Sciatic nerve (tissue), 2 donors: ENCODE results near the gene PPFIBP2. TPM values are rescaled to one million over a fixed set of nuclear protein-coding genes. Genes with fewer than 3 reads are reported as not detected.
"Not testable (repeated sequence)": the region's sequence is repeated elsewhere in the genome, so short reads cannot be mapped to it uniquely, and the experiment has no call there.

ENCODE experiments used
- ATAC-seq: fragments of 200-7000 bp; cut with Tn5 transposase; one replicate; pipeline ENCODE4 v1.9.1; 2020; ENCODE audit warnings: mild to moderate bottlenecking, moderate library complexity
- DNase-seq: peaks from one replicate; pipeline ENCODE4 v3.0.0-alpha.2; 2020; ENCODE audit warnings: low spot score
- intact Hi-C: fragments of 100-400 bp; cut with DNase I; formaldehyde crosslinking; loops from one replicate; pipeline ENCODE4 v1.14.2; 2022
- total RNA-seq: library from RNA; stranded (reverse); fragmentation: NEBNext Ultra II Directional; extraction: Animal tissue kit (Norgen Biotek cat#: 25700); gene quantifications from one replicate; pipeline ENCODE4 v1.2.1, GENCODE V29; 2021
- donor health status: DM: no; HTN: no; CAD: no.
- donor health status: DM: no; HTN: no; CAD: no.

PPFIBP2 gene
- total RNA-seq, 1 donor from 2014 or later, result 52.3 TPM

DNA sequence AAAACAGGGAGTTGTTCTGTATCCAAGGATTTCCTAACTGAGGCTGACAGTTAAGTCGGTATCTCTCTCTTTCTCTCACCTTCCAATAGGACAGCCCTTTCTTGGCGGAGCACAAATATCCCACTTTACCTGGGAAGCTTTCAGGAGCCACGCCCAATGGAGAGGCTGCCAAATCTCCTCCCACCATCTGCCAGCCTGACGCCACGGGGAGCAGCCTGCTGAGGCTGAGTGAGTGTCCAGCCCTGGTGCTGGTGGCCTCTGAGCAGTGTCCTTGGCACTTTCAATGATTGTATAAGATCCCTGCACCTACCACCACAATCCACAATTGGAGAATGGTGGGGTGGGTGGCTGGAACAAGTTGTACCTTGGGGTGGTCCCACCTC lies 125.8 kb downstream of the PPFIBP2 start:
- ATAC-seq (no peak), DNase-seq (no peak)
- intact Hi-C loops, result no loop called here

DNA sequence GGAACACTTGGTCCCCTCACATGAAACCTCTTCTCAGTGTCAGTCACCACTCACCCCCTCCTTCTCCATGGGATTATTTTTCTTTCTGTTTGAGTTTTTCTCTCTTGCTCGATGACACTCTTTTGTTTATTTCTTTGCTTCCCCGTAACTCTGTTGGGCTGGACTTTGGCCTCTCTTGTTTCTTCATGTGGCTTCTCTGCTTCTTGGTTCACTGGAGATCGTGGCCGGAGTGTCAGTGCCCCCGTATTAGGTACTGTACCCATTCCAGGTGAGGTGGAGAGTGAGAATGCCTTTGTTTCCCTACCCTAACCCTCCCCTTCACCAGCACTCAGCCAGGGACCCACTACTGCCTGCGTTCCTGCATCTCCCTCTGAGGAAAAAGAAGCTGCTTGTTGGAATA lies 127.0 kb downstream of the PPFIBP2 start:
- DNase-seq (no peak), ATAC-seq (no peak)
- intact Hi-C loops, result no loop called here

DNA sequence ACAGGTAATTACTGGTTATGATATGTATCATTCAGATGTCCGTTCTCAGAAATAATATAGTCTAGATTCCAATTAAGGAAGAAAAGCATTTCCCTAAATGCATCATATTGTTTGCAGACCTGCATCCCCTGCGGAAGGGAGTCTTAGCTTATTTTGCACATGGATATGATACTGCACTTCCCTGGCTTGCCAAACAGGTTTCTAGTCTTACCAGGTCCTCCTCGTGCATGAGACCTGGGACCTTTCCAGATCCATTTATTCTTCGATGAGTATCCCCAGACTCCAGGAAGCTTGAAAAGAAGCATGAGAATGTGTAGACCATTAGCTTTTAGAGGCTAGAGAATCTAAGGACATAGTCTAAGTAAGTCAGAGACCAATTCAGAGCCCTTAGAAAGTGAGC lies 128.9 kb downstream of the PPFIBP2 start:
- no peak for ATAC-seq
- no peak for DNase-seq
- intact Hi-C loops, result no loop called here

DNA sequence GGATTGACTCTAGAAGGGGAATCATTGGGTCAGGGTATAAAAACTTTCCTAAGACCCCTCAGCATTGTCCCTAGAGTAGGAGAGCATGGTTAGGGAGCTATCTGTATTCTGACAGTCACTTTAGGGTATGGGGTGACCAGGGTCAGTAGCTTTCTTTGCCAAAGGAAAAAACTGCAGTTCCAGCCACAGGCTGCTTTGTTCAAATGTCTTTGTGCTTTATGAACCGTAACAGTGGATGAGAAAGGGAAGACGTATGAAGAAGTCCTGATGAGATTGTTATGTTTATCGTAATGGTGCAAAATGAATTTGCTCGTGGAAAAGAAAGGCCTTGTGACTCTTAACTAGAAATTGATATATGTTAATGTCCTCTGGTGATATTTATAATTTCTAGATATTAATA lies 129.5 kb downstream of the PPFIBP2 start:
- intact Hi-C loops, result no loop called here
- no peak for ATAC-seq
- DNase-seq, result no peak

DNA sequence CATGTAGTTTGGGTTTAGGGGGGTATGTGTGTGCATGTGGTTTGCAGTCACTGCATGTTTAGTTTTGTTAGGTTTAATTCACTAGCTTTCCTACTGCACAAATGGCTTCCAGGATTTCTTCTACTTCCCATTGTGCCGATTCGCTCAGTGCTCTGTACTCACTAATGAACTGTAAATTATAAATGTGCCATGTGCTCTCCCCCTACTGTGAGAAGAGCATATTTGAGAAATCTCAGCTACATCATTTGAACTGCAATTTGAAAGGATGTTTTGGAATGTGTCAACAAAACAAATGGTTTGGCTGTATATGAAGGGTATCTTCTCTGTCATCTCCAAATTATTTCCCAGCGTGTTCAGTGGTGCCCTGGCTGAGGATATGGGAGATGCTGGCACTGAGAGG lies 131.4 kb downstream of the PPFIBP2 start:
- no peak for DNase-seq
- no peak for ATAC-seq
- intact Hi-C loops, result no loop called here

DNA sequence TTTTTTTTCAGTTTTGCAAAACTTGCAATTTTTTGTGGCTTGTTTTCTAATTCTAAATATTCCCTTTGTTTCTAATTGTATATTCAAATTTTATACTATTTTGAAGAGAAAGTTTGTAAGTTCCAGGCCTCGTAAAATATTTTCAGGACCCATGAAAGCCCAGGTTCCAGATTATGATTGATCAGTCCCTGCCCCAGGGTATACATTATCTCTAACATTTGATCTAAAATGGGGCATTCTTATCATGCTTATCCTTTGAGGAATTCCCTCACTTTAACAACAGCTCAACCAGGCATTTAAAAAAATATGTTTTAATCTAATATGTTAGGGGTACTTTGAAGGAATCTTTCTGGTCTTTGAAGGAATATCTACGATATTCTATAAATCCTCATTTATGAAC lies 133.1 kb downstream of the PPFIBP2 start:
- intact Hi-C loops, result no loop called here
- DNase-seq, result no peak
- ATAC-seq, result no peak

DNA sequence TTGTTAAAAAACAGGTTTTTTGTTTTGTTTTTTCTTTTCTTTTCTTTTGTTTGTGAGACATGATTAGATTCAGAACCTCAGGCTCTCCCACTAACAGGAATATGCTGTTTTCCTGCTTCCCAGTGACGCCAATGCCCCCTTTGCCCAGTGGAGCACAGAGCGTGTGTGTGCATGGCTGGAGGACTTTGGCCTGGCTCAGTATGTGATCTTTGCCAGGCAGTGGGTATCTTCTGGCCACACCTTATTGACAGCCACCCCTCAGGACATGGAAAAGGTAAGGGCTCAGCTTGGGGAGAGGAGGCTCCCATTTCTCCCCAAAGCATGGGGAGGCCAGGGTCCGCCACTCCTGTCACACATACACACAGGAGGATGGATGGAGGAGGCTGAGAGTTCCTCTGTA lies 134.5 kb downstream of the PPFIBP2 start:
- ATAC-seq, result no peak
- intact Hi-C loops, result no loop called here

DNA sequence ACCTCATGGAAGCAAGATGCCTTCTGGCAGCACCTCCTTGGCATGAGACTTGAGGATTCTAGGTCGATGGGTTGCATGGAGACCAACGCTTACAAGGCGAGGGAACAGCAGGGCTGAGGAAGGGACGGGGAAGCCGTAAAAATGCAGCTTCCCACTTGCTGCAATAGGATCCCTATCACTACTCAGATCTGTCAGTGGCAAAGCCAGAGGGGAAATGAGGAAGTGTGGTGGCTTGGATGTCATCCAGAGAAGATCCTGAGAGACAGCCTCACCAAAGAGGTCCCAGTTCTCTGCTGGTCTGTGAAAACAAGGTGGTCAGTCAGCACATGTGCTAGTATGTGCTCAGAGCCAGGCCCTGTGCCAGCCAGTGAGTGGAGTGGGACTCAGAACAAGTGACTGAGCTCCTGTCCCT lies 137.3 kb downstream of the PPFIBP2 start:
- DNase-seq (no peak), ATAC-seq (peak; percentile 48)
- intact Hi-C loops, result no loop called here

More for the DNA sequence above, 134.5 kb downstream of the PPFIBP2 start:
- no peak for DNase-seq

DNA sequence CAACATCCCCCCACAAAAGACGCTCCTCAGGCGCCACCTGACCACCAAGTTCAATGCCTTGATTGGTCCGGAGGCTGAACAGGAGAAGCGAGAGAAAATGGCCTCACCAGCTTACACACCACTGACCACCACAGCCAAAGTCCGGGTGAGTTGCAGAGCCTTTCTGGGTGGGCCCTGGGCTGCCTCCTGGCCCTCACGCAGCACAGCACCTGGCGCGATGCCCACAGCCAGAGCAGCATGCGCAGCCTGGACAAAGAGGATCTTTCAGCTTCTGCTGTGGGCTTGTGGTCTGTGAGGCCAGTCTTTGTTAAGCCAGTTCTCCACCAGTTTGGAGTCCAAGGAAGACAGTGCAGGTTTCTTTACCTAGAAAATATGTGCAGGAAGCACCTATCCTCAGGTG lies 137.9 kb downstream of the PPFIBP2 start:
- ATAC-seq, result peak; percentile 66
- intact Hi-C loops, result no loop called here
- no peak for DNase-seq

DNA sequence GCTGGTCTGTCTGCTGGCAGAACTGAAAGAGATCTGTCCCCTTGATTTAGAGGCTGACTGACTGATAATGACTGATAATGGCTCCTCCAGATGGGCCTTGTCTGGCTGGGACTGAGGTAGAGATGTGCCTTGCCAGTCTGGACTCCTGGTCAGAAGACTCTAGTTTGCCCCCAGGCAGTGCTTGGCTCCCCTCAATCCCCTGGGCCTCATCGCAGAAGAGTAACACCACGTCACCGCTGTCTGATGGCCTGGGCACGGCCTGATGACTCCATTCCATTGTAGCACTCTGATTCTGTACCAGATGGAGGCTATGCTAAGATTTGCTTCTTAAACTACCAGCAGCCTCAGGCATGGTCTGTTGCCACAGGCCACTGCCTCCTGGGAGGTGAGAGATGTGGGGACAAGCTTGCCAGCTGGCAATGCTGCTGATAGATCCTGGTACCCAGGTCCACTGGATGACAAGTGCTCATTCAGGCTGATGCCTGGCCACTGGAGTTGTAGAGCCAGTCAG lies 140.5 kb downstream of the PPFIBP2 start:
- DNase-seq, result no peak
- no peak for ATAC-seq
- intact Hi-C loops, result no loop called here

DNA sequence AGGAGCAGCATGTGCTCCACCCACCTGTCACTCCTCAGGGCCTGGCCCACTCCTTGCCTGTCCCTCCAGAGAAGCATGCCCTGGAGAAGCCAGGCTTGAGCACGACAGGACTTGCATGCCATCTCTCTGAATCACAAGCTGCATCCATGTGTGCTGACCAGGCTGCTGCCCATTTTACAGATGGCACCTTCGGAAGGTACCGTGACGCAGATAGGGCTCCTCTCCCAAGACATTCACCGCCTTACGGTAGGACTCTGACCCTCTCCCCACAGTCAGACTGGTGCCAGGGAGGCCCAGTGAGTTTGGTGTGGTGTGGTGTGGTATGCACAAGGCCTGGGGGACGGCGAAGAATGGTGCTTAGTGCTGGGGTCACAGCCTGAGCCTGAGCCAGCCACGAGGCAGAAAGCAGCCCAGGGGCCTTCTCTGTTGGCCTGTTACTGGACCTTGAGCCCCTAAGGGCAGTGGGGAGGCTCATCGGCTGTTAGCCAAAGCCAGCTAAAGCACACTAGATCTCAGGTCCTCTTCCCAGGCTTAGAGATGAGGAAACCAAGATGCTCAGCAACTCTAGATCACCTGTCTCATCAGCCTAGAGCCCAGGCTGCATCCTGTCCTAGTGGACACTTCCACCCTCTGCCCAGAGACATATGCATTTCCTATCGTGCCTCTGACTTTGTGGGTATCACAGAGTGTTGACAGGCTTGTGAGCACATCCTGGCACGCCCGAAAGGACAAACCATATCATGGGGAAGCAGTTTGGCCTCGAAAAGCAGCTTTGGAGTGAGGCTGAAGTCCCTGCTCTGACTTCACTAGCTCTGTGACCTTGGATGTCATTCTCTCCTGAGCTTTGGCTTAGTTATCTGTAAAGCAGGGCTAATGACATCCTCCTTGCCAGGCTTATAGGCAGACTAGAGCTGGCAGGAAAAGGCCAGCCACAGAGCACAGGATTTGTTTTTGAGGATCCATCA lies 141.7 kb downstream of the PPFIBP2 start:
- intact Hi-C loops, result loop anchor here (5.0 kb wide), 1 partner anchor 83 kb away; no protein-coding TSS in a partner anchor
- DNase-seq (no peak), ATAC-seq (no peak)

DNA sequence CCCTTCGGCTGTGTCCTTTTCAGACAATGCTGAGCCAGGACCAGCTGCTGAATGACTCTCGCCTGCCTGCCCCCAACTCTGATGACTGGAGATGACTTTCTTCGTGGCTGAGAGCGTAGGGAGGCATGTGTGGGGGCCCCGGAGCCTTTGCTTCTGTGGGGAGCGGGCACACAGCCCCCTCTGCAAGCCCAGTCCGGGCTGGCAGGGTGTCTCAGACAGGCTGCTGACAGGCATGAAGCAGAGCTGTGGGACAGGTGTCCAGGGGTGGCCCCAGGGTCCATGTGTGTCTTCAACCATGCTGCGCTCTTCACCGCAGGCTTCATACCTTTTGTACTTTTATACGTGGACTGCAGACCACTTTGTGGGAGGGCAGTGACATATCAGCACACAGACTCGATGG lies 142.9 kb downstream of the PPFIBP2 start:
- DNase-seq (no peak), ATAC-seq (peak; percentile 29)
- intact Hi-C loops, result loop anchor here (5.0 kb wide), 1 partner anchor 84 kb away; no protein-coding TSS in a partner anchor

DNA sequence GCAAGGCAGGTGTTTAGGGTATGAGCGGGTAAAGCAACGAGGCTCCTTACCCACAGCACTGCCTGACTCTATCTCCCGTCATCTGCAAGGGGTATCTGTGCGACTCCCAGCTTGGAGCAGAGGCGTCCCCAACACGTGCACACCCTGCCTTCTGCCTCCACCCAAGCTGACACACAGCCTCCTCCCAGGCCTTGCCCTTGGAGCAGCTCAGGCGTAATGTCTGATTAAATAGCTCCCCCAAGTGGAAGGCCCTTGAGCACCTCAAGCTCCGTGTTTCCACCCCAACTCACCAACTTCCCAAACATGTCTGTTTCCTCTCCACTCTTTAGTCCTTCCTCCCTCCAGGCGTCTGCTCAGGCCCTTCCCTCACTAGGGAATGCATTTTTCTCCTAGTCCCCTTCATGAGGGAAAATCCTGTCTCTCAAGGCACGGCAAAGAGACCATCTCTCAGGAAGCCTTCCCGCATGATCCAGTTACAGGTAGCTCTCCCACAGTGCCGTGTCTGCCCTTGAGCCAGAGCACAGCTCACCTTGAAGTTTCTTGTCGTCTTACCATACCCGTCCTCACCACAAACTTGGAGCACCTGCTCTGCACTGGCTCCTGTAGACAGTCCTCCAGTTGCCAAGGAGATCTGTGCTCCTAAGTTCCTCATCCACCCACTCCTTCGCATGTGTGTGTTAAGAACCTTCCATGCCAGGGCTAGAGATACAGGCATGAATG lies 143.7 kb downstream of the PPFIBP2 start:
- DNase-seq (peak; percentile 73), ATAC-seq (peak; percentile 97)
- intact Hi-C loops, result loop anchor here (5.0 kb wide), 1 partner anchor 85 kb away; no protein-coding TSS in a partner anchor

DNA sequence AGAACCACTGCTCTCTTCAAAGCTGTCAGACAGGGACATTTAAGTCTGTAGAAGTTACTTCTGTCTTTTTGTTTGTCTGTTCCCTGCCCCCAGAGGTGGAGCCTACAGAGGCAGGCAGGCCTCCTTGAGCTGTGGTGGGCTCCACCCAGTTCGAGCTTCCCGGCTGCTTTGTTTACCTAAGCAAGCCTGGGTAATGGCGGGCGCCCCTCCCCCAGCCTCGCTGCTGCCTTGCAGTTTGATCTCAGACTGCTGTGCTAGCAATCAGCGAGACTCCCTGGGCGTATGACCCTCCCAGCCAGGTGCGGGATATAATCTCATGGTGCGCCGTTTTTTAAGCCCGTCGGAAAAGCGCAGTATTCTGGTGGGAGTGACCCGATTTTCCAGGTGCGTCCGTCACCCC lies 149.7 kb downstream of the PPFIBP2 start:
- DNase-seq, ATAC-seq, intact Hi-C loops: not testable (repeated sequence)

DNA sequence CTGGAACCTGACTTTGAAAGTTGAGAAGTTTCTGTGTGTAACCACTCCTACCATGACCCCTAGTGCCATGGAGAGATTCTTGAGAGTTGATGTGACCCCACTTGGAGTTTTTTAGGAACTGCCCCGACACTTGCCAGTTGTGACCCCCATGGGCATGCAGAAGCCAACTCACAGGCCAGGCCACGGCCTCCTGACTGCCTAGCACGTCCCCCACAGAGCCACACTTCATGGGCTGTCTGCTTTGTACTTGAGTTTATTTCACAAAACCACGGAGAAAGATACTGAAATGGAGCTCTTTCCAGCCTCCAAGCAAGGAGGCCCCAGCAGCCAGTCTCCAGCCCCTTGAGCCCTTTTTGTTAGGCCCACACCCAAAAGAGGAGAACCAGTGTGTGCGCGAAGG lies 151.1 kb downstream of the PPFIBP2 start:
- intact Hi-C loops, result no loop called here
- DNase-seq (no peak), ATAC-seq (no peak)

DNA sequence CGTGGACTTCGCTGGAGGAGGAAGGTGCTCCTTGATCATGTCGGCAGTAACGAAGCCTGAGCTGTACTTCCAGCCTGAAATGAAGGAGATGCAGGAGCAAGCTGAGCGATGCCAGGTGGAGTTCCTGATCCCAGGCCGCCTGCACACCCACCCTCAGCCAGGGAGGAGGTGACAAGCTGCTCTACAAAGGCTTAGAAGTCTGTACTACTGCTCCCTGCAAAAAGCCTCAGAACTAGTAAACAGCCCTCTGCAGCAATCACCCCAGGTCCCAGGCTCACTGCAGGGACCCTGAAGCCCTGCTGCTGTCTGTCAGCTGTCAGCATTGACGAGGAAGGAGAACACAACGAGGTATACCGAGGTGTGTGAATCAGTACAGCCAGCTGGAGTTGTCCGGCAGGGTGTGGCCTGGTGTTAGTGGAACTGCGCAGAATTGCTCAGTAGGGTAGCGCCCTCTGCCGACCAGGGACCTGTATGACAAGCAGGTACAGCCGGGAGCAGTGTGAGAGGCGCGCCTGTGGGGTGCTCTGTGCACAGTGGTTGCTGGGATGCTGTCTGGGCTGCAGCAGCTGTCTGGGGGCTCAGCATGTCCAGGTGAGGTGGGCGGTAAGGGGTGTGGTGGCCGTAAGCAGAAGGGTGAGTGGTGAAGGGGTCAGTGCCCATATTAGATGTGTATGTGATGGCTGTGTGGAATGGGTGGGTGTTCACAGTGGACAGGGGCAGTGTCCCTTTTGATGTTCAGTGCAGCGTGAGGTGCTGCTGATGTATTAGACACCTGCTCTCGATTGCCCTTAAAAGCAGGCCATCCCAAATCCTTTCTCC lies 151.9 kb downstream of the PPFIBP2 start:
- ATAC-seq, result peak; percentile 91
- intact Hi-C loops, result no loop called here

DNA sequence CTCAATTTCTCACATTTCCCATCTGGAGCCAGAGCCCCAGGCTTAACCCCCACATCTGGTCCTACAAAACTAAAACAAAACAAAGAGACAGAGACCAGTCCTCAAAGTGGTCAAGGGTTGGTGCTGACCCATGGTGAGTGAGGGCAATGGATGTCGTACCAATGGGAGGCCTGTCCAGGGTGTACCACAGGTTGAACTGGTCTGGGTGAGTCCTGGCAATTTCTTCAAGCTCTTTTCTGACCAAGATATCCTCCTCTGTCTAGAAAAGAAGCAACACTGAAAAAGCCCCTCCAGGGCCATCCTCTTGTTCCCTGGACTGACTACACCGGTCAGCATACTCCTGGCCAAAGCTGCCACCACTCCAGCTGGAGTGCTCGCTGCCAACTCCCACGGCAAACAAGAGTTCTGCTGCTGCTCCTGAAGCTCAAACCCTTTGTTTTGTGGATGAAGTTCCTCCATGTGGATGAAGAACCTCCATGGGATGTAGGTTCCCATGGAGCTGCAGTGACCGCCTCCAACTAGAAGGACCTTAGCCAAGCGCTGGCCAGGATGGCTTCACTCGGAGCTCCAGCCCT lies 152.6 kb downstream of the PPFIBP2 start:
- ATAC-seq (peak; percentile 17), DNase-seq (no peak)
- intact Hi-C loops, result no loop called here

More for the DNA sequence above, 151.9 kb downstream of the PPFIBP2 start:
- DNase-seq, result peak; percentile 84

DNA sequence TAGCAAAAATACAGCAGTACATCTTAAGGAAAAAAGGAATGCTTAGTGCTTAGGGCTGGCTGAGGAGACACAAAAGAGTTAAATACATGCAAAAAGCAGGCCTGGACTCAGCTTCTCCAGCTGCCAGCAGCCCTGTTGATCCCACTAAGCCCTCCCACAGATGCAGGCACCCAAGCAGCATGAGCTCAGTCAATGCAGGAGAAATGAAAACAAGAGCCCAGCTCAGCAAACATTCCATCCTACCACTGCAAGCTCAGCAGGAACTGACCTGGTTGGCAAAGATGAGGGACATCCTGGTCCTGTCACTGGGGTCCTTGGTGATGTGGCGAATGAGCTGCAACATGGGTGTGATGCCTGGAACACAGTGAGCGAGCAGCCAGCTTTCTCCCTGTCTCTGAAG lies 153.7 kb downstream of the PPFIBP2 start:
- intact Hi-C loops, result no loop called here
- DNase-seq, result no peak

DNA sequence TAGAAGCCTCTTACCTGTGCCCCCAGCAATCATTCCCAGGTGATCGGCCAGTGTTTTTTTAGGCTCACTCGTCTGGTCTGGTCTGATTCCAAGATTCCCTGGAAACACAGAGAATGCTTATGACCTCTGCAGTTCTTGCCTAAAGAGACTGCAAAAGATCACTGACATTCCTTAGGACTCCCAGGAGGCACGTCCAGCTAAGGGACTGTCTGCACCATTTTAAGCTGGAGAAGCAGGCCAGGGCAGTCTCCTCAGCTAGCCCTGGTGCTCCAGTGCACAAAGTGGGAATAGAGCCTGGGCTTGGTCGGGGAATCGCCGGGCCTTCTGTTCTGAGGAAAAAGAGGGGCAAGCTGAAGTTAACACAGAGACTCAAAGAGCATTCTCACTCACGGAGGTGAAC lies 154.7 kb downstream of the PPFIBP2 start:
- ATAC-seq, result no peak
- no peak for DNase-seq
- intact Hi-C loops, result no loop called here

More for the DNA sequence above, 153.7 kb downstream of the PPFIBP2 start:
- no peak for ATAC-seq
